Mesothelial cell of epicardium (in vitro differentiated cells): ENCODE measurements around the gene BRS3. TPM values are rescaled to one million over a fixed set of nuclear protein-coding genes. Genes with fewer than 3 reads are reported as not detected.

Experiments used
- DNase-seq, 2 experiments: peaks; one replicate each; pipeline ENCODE4 v3.0.0; 2021; ENCODE audit warnings: low spot score in 2 of 2; ENCODE audit not compliant: unreplicated experiment in 2 of 2
- H3K27ac Mint-ChIP-seq: 2 replicates; pipeline ENCODE4 v1.8.0; 2021; ENCODE audit warnings: mixed read lengths
- H3K27me3 Mint-ChIP-seq: 2 replicates; pipeline ENCODE4 v1.8.0; 2021; ENCODE audit warnings: low read depth, mixed read lengths
- H3K36me3 Mint-ChIP-seq: 2 replicates; pipeline ENCODE4 v1.8.0; 2021; ENCODE audit warnings: mixed read lengths
- H3K4me1 Mint-ChIP-seq: 2 replicates; pipeline ENCODE4 v1.8.0; 2021; ENCODE audit warnings: mixed read lengths
- H3K4me3 Mint-ChIP-seq: 2 replicates; pipeline ENCODE4 v1.8.0; 2021; ENCODE audit warnings: mild to moderate bottlenecking, moderate library complexity, mixed read lengths
- H3K9me3 Mint-ChIP-seq: 2 replicates; pipeline ENCODE4 v1.8.0; 2021; ENCODE audit warnings: mixed read lengths
- total RNA-seq: library from RNA; stranded (reverse); gene quantifications from 3 replicates; pipeline ENCODE4 v1.2.1, GENCODE V29; 2021
- TF ChIP-seq, protein P1 (sequence below): fragments of 200-600 bp; sonication (generic); IDR thresholded peaks from one replicate; pipeline ENCODE4 v1.5.0; 2021; ENCODE audit warnings: antibody characterized with exemption; ENCODE audit not compliant: unreplicated experiment

BRS3 gene
- total RNA-seq, 1 donor from 2014 or later = not detected

DNA sequence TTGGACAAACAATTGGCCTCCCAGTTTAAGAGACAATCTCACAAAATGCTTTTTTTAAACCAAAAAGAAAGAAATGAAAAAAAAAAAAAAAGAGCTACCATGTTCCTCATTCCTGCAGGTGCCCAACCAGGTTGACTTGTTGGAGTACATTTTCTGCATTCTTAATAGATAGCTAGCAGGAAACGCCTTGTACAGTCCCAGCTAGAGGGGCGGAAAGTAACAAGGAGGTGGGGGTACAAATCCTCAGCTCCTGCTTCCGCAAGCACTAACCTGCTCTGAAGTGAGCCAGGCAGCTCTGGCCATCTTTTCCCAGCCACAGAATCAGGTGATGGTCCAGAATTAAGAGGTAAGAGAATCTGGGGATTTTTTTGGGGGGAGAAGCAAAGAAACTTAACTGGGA, 44.2 kb downstream of the BRS3 start, which contains the start of gene VGLL1:
TSS of gene VGLL1 (plus strand) at position 265 of the 400 bp plus-strand sequence. CDS start 3,806 bp downstream, outside the sequence.
- no peak for DNase-seq
- H3K36me3 Mint-ChIP-seq = peaks cover 2% of the 10 kb centered on the region
- TF ChIP-seq, protein P1, sequence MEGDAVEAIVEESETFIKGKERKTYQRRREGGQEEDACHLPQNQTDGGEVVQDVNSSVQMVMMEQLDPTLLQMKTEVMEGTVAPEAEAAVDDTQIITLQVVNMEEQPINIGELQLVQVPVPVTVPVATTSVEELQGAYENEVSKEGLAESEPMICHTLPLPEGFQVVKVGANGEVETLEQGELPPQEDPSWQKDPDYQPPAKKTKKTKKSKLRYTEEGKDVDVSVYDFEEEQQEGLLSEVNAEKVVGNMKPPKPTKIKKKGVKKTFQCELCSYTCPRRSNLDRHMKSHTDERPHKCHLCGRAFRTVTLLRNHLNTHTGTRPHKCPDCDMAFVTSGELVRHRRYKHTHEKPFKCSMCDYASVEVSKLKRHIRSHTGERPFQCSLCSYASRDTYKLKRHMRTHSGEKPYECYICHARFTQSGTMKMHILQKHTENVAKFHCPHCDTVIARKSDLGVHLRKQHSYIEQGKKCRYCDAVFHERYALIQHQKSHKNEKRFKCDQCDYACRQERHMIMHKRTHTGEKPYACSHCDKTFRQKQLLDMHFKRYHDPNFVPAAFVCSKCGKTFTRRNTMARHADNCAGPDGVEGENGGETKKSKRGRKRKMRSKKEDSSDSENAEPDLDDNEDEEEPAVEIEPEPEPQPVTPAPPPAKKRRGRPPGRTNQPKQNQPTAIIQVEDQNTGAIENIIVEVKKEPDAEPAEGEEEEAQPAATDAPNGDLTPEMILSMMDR = no peak
- peak within 1 kb of the TSS; percentile 65 for H3K4me3 Mint-ChIP-seq
- H3K27ac Mint-ChIP-seq = peak within 1 kb of the TSS; percentile 95
- H3K9me3 Mint-ChIP-seq = peaks cover 44% of the 10 kb centered on the region
- H3K27me3 Mint-ChIP-seq = no peaks in the 10 kb centered on the region
- peaks cover 20% of the 10 kb centered on the region for H3K4me1 Mint-ChIP-seq

DNA sequence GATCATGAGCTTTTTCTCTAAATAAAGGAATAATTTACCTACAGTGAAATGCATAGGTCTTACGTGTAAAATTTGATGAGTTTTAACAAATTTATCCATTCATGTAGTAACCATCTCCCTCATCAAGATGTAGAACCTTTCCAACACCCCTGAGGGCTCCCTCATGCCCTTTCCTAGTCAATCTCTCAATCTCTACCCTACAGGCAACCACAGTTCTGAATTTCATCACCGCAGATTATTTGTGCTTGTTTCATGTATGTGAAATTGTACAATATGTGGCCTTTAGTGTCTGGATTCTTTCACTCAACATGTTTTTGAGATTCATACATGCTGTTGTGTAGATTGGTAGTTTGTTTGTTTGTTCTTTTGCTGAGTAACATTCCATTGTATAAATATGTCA, 46.4 kb downstream of the BRS3 start:
- no peak for DNase-seq
- H3K9me3 Mint-ChIP-seq = peaks cover 35% of the 10 kb centered on the region
- peaks cover 5% of the 10 kb centered on the region for H3K36me3 Mint-ChIP-seq
- no peak overlapping the region for H3K4me3 Mint-ChIP-seq
- H3K27me3 Mint-ChIP-seq = no peaks in the 10 kb centered on the region
- peaks cover 20% of the 10 kb centered on the region for H3K4me1 Mint-ChIP-seq
- H3K27ac Mint-ChIP-seq = no peak overlapping the region
- TF ChIP-seq, protein P1 = no peak

DNA sequence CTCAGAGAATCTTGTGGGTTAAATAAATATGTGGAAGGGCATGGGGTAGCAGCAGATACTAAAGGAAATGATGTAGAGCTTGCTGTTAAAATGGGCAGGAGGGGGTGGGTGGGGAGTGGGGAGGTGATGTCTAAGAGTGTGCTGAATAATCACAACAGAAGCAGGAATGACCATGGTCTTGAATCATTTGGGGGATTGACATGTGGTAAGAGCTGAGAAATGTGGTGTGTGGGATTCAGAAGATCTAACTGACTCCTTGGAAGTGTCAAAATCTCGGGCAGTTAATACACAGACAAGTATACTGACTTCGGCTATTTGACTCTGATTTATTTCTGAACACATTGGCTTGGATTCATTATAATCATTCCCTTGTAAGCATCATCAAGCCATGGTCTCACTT, 51.1 kb downstream of the BRS3 start:
- Mint-ChIP-seq H3K4me3 (no peak overlapping the region), H3K27me3 (no peaks in the 10 kb centered on the region), H3K4me1 (no peaks in the 10 kb centered on the region), H3K9me3 (peaks cover 35% of the 10 kb centered on the region), H3K27ac (no peak overlapping the region), H3K36me3 (peaks cover 8% of the 10 kb centered on the region)
- DNase-seq = no peak
- TF ChIP-seq, protein P1 = no peak

DNA sequence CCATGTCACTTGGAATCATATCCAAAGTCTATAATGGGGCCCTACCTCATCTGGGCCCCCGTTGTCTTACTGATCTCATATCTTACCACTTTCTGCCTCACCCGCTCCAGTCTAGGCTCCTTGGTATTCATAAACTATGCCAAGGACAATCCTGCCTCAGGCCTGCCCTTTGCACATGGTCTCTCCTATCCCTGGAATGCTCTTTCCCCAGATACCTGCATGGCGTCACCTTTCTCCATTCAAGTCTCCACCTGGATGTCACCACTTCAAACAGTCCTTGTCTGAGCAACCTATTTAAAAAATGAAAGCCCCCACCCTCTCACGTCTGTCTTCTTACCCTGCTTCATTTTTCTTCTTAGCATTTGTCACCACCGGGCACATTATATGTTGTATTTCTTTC, 52.5 kb downstream of the BRS3 start:
- Mint-ChIP-seq H3K9me3 (peaks cover 34% of the 10 kb centered on the region), H3K36me3 (peaks cover 8% of the 10 kb centered on the region), H3K4me1 (no peaks in the 10 kb centered on the region), H3K4me3 (no peak overlapping the region), H3K27me3 (no peaks in the 10 kb centered on the region), H3K27ac (no peak overlapping the region)
- no peak for DNase-seq
- TF ChIP-seq, protein P1 = no peak

DNA sequence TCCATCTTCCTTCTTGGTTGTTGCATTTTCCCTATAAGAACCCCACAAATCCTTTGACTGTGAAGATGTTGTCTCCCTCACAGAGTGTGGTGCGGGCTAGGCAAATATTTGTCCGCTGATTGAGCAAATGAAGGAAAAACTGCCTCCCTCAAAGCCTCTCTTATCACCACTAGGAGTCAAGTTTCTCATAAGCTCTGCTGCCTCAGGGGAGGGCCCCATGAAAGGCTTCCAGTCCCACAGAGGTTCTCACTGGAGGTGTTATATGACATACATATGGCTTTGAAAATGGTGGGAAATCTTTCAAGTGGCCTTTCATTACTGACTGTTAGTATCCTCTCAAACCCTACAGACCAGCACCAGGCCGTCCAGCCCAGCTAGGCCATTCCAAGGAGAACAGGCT, 53.5 kb downstream of the BRS3 start:
- H3K27ac Mint-ChIP-seq = no peak overlapping the region
- no peaks in the 10 kb centered on the region for H3K4me1 Mint-ChIP-seq
- H3K36me3 Mint-ChIP-seq = peaks cover 8% of the 10 kb centered on the region
- peaks cover 30% of the 10 kb centered on the region for H3K9me3 Mint-ChIP-seq
- no peak overlapping the region for H3K4me3 Mint-ChIP-seq
- DNase-seq = no peak
- no peaks in the 10 kb centered on the region for H3K27me3 Mint-ChIP-seq
- TF ChIP-seq, protein P1 = no peak

DNA sequence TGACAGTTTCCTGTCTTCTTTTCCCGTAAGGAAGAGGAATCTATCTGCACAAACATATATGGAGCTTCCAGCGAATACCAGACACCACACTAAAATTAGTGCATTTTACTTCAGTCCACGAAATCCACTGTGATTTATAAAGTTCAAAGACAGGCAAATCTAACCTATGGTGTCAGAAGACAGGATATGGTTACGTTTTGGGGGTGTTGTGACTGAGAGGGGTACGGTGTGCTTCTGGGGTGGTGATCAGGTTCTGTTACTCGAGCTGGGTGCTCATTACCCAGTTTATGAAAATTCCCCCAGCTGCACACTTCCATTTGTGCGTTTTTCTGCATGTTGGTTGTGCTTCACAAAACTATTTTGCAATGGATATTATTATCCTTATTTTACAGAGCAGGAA, 54.5 kb downstream of the BRS3 start:
- Mint-ChIP-seq H3K4me3 (no peak overlapping the region), H3K9me3 (peaks cover 26% of the 10 kb centered on the region), H3K27me3 (no peaks in the 10 kb centered on the region), H3K36me3 (peaks cover 6% of the 10 kb centered on the region), H3K4me1 (no peaks in the 10 kb centered on the region), H3K27ac (no peak overlapping the region)
- TF ChIP-seq, protein P1 = no peak
- no peak for DNase-seq
